GM12878 (cell line): ENCODE results near the gene MARCHF9. TPM values are rescaled to one million over a fixed set of nuclear protein-coding genes. Genes with fewer than 3 reads are reported as not detected.

Source experiments
- HDAC6 ChIP-seq: fragments of 200-600 bp; sonication (generic); IDR thresholded peaks from one replicate; pipeline ENCODE4 v1.8.0; 2017; ENCODE audit warnings: antibody characterized with exemption; ENCODE audit not compliant: unreplicated experiment
- SPI1 ChIP-seq: IDR thresholded peaks from 2 replicates; pipeline ENCODE4 v1.6.1; 2011; ENCODE audit warnings: low read depth, mild to moderate bottlenecking, low read length, moderate library complexity, borderline replicate concordance; ENCODE audit not compliant: insufficient read depth
- SREBF2 ChIP-seq: IDR thresholded peaks from 2 replicates; pipeline ENCODE4 v1.6.1; 2012; ENCODE audit warnings: mild to moderate bottlenecking, low read length
- polyA plus RNA-seq, 11 experiments: library from polyadenylated mRNA; depleted of rRNA in 4 of 11; unstranded in 6 of 11; stranded (reverse) in 5 of 11; fragments of >200 nt; fragmentation: Nextera tagmentation in 4 of 11; fragmentation: Illumina TruSeq in 1 of 11; extraction: Ambion mirVana in 4 of 11; extraction: Trizol in 1 of 11; gene quantifications; 1 replicate in 1 of 11; 2 replicates in 10 of 11; pipeline versions ENCODE4 v1.2.1 to v1.2.3, GENCODE V29; 2011 to 2016; ENCODE audit warnings: inconsistent platforms in 2 of 11, missing spikeins in 2 of 11, low read depth in 1 of 11
- total RNA-seq, 4 experiments: library from RNA; depleted of rRNA in 3 of 4; stranded (reverse); fragments of >200 nt in 3 of 4; fragmentation: Illumina TruSeq in 1 of 4; extraction: Trizol in 1 of 4; gene quantifications; 2 replicates each; pipeline versions ENCODE4 v1.2.1 to v1.2.3, GENCODE V29; 2013 to 2021
- TF ChIP-seq, protein P1 (sequence below): fragments of 450-650 bp; IDR thresholded peaks from 2 replicates; pipeline ENCODE4 v1.6.1; 2018; ENCODE audit warnings: mild to moderate bottlenecking, low read depth, moderate library complexity; ENCODE audit not compliant: partially characterized antibody
- TF ChIP-seq, protein P2 (sequence below): fragments of 450-650 bp; IDR thresholded peaks from 2 replicates; pipeline ENCODE4 v1.6.1; 2017; ENCODE audit warnings: mild to moderate bottlenecking, low read depth, inconsistent platforms; ENCODE audit not compliant: poor library complexity, severe bottlenecking
- TF ChIP-seq, protein P3 (sequence below): IDR thresholded peaks from 2 replicates; pipeline ENCODE4 v1.6.1; 2012; ENCODE audit warnings: improper control_type of control experiment, low read depth, low read length; ENCODE audit not compliant: insufficient replicate concordance

Gene MARCHF9
- total and polyA plus RNA-seq, 10 of the 15 experiments (the other 5 are each of a cell fraction or from before 2014, with no cell fraction given): 2.4 to 29.3 (median 13.0) TPM

DNA sequence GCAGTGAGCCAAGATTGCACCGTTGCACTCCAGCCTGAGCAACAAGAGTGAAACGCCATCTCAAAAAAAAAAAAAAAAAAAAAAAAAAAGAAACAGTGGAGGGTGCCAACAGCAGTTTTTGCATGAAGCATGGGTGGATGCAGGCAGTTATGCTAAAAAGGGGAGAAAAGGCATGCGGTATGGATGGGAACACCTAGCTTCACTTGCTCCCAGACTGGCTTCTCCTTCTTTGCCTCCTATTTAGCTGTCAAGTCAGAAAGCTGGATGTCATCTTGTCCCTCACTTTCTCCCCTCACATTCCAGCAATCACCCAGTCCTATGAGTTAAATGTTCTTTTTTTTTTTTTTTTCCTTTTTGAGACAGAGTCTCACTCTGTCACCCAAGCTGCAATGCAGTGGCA, 20.1 kb downstream of the MARCHF9 start (continued):
- TF ChIP-seq, protein P1, sequence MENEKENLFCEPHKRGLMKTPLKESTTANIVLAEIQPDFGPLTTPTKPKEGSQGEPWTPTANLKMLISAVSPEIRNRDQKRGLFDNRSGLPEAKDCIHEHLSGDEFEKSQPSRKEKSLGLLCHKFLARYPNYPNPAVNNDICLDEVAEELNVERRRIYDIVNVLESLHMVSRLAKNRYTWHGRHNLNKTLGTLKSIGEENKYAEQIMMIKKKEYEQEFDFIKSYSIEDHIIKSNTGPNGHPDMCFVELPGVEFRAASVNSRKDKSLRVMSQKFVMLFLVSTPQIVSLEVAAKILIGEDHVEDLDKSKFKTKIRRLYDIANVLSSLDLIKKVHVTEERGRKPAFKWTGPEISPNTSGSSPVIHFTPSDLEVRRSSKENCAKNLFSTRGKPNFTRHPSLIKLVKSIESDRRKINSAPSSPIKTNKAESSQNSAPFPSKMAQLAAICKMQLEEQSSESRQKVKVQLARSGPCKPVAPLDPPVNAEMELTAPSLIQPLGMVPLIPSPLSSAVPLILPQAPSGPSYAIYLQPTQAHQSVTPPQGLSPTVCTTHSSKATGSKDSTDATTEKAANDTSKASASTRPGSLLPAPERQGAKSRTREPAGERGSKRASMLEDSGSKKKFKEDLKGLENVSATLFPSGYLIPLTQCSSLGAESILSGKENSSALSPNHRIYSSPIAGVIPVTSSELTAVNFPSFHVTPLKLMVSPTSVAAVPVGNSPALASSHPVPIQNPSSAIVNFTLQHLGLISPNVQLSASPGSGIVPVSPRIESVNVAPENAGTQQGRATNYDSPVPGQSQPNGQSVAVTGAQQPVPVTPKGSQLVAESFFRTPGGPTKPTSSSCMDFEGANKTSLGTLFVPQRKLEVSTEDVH: no peak
- TF ChIP-seq SPI1: no peak
- TF ChIP-seq SREBF2: no peak
- TF ChIP-seq, protein P2, sequence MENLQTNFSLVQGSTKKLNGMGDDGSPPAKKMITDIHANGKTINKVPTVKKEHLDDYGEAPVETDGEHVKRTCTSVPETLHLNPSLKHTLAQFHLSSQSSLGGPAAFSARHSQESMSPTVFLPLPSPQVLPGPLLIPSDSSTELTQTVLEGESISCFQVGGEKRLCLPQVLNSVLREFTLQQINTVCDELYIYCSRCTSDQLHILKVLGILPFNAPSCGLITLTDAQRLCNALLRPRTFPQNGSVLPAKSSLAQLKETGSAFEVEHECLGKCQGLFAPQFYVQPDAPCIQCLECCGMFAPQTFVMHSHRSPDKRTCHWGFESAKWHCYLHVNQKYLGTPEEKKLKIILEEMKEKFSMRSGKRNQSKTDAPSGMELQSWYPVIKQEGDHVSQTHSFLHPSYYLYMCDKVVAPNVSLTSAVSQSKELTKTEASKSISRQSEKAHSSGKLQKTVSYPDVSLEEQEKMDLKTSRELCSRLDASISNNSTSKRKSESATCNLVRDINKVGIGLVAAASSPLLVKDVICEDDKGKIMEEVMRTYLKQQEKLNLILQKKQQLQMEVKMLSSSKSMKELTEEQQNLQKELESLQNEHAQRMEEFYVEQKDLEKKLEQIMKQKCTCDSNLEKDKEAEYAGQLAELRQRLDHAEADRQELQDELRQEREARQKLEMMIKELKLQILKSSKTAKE: no peak
- TF ChIP-seq, protein P3, sequence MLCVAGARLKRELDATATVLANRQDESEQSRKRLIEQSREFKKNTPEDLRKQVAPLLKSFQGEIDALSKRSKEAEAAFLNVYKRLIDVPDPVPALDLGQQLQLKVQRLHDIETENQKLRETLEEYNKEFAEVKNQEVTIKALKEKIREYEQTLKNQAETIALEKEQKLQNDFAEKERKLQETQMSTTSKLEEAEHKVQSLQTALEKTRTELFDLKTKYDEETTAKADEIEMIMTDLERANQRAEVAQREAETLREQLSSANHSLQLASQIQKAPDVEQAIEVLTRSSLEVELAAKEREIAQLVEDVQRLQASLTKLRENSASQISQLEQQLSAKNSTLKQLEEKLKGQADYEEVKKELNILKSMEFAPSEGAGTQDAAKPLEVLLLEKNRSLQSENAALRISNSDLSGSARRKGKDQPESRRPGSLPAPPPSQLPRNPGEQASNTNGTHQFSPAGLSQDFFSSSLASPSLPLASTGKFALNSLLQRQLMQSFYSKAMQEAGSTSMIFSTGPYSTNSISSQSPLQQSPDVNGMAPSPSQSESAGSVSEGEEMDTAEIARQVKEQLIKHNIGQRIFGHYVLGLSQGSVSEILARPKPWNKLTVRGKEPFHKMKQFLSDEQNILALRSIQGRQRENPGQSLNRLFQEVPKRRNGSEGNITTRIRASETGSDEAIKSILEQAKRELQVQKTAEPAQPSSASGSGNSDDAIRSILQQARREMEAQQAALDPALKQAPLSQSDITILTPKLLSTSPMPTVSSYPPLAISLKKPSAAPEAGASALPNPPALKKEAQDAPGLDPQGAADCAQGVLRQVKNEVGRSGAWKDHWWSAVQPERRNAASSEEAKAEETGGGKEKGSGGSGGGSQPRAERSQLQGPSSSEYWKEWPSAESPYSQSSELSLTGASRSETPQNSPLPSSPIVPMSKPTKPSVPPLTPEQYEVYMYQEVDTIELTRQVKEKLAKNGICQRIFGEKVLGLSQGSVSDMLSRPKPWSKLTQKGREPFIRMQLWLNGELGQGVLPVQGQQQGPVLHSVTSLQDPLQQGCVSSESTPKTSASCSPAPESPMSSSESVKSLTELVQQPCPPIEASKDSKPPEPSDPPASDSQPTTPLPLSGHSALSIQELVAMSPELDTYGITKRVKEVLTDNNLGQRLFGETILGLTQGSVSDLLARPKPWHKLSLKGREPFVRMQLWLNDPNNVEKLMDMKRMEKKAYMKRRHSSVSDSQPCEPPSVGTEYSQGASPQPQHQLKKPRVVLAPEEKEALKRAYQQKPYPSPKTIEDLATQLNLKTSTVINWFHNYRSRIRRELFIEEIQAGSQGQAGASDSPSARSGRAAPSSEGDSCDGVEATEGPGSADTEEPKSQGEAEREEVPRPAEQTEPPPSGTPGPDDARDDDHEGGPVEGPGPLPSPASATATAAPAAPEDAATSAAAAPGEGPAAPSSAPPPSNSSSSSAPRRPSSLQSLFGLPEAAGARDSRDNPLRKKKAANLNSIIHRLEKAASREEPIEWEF: no peak
- TF ChIP-seq HDAC6: no peak
